Hepatocyte (in vitro differentiated cells): ENCODE data around the gene IGFL1.
"Not testable (repeated sequence)": the region's sequence is repeated elsewhere in the genome, so short reads cannot be mapped to it uniquely, and the experiment has no call there.

Source experiments
- CTCF ChIP-seq: fragments of 200-600 bp; sonication (generic); IDR thresholded peaks from 2 replicates; pipeline ENCODE4 v1.5.1; 2016; ENCODE audit warnings: antibody characterized with exemption, mild to moderate bottlenecking; ENCODE audit not compliant: poor library complexity
- EZH2 ChIP-seq: fragments of 200-600 bp; sonication (generic); IDR thresholded peaks from 2 replicates; pipeline ENCODE4 v1.6.1; 2016; ENCODE audit warnings: antibody characterized with exemption, mild to moderate bottlenecking, borderline replicate concordance
- EZH2phosphoT487 ChIP-seq: fragments of 200-600 bp; sonication (generic); IDR thresholded peaks from one replicate; pipeline ENCODE4 v1.6.1; 2018; ENCODE audit warnings: antibody characterized with exemption, mild to moderate bottlenecking, low read depth, moderate library complexity; ENCODE audit not compliant: unreplicated experiment, severe bottlenecking

- not testable (repeated sequence) for TF ChIP-seq CTCF, EZH2, EZH2phosphoT487
Observed at GRCh38 chr19:46184775-46185710, 44.5 kb upstream of the IGFL1 start.
